ENCODE data around the gene SERPINA9. TPM values are rescaled to one million over a fixed set of nuclear protein-coding genes. Genes with fewer than 3 reads are reported as not detected.

The SERPINA9 gene
- total RNA-seq, 1 experiment from 2014 or later, result not detected

DNA sequence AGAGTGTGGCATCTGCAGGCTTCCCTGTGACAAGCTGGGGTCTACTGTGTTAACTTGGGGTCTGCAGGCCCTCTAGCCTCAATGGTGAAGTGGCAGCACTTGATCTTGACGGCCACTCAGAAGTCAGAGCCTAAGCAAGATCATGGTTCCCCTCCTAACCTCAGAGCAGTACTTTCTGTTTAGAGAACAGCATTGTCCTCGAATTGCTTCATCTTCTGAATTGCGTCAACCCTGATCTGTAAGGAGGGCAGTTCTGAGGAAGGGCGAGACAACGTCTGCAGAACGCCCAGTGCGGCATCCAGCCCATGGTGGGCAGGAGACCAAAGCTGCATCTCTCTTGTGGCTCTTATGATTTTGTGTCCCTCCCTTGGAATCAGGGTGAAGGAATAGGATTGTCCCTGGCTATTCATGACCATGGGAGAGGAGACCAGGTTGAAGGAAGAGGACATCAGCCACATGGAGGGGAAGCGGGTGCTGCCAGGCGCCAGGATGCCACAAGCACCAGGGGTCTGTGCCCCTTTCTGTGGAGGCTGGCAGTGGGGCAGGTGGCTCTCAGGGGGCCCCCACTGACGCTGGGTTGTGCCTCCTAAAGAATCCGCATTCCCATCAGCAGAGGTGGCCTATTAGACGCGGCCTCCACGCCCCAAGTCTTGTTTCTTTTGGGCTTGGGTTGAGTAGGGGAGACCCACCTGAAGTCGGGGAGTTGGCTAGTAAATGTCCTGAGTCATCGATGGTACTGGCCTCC is 2.2 kb downstream of the SERPINA9 start:
- ChIA-PET RAD21 (ENCODE audit: low non-redundant PET in 1 of 2, low total read pairs in 2 of 2, uncharacterized antibody in 2 of 2, unreplicated experiment in 2 of 2) (no interaction called here), CTCF (interaction anchor here (1.8 to 4.0 kb wide), 2 partner anchors 12 to 13 kb away, joined by 4 to 23 read pairs; no protein-coding TSS in a partner anchor), POLR2A (no interaction called here)
- BruUV-seq (replicated peaks), result no TSS peak
- Histone ChIP-seq H4K20me1 (ENCODE audit: insufficient read depth) (no peaks in the 10 kb centered on the region), H3K27ac (ENCODE audit: low read depth, low read length) (no peak overlapping the region), H3K27me3 (ENCODE audit: insufficient read depth, low read length) (no peaks in the 10 kb centered on the region; the same call in 1 of the 2 replicates), H3K4me2 (ENCODE audit: low read length) (peak overlapping the region; percentile 62), H3K79me2 (ENCODE audit: insufficient read depth, low read length) (no peaks in the 10 kb centered on the region), H3K9ac (ENCODE audit: low read length) (no peak overlapping the region), H3K36me3 (ENCODE audit: control insufficient read depth in 1 of 2, insufficient read depth in 2 of 2, low read length in 2 of 2) (no peaks in the 10 kb centered on the region), H3K9me2 (ENCODE audit: insufficient read depth) (no peaks in the 10 kb centered on the region), H3K4me1 (ENCODE audit: control insufficient read depth in 1 of 2, insufficient read depth in 2 of 2, low read length in 2 of 2) (peaks cover 0 to 18% of the 10 kb centered on the region in 2 experiments; a peak in 3 of 4 replicates), H3K4me3 (replicated peaks in 1 of 2; ENCODE audit: low read depth in 1 of 2, low read length in 2 of 2) (no peak overlapping the region), H3K9me3 (ENCODE audit: control insufficient read depth in 1 of 2, insufficient read depth in 1 of 2, low read depth in 1 of 2, low read length in 2 of 2) (no peaks in the 10 kb centered on the region; a peak in 1 of 4 replicates), H2AFZ (ENCODE audit: low read depth, low read length, poor library complexity, severe bottlenecking) (no peak overlapping the region)
- DNase-seq (ENCODE audit: low read depth, low spot score) (no peak), ATAC-seq (no peak; the same call in 1 of the 2 replicates)
- intact Hi-C loops (cut with micrococcal nuclease), result no loop called here
- TF ChIP-seq, protein P1, sequence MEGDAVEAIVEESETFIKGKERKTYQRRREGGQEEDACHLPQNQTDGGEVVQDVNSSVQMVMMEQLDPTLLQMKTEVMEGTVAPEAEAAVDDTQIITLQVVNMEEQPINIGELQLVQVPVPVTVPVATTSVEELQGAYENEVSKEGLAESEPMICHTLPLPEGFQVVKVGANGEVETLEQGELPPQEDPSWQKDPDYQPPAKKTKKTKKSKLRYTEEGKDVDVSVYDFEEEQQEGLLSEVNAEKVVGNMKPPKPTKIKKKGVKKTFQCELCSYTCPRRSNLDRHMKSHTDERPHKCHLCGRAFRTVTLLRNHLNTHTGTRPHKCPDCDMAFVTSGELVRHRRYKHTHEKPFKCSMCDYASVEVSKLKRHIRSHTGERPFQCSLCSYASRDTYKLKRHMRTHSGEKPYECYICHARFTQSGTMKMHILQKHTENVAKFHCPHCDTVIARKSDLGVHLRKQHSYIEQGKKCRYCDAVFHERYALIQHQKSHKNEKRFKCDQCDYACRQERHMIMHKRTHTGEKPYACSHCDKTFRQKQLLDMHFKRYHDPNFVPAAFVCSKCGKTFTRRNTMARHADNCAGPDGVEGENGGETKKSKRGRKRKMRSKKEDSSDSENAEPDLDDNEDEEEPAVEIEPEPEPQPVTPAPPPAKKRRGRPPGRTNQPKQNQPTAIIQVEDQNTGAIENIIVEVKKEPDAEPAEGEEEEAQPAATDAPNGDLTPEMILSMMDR (IDR thresholded peaks at IDR 0.05 in 2 of 3, conservative IDR thresholded peaks at IDR 0.05 in 1 of 3; ENCODE audit: borderline replicate concordance in 1 of 3, insufficient read depth in 1 of 3, low read depth in 2 of 3, low read length in 2 of 3), result no peak

DNA sequence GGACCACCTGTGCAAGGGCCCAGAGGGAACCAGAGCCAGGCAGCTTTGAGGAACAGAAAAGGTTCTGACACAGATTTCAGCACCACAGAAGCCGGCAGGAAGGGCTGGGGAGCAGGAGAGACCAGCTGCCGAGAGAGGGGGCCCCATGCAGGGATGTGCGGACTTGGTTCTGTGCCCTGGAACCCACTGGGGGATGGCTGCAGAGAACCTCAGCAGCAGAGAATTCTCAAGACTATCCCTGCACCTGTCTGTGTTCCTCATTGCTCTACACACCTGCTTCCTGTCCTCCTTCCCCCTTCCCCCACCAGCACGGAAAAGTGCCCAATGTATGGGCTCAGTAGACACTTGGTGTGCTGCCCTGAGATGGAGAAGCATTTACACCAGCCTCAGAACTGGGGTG is 3.2 kb downstream of the SERPINA9 start:
- ATAC-seq, result no peak
- TF ChIP-seq, protein P2, sequence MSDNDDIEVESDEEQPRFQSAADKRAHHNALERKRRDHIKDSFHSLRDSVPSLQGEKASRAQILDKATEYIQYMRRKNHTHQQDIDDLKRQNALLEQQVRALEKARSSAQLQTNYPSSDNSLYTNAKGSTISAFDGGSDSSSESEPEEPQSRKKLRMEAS (IDR thresholded peaks at IDR 0.05), result no peak
- TF ChIP-seq ZFX (IDR thresholded peaks at IDR 0.05), result no peak
- TF ChIP-seq CEBPB (IDR thresholded peaks at IDR 0.05; ENCODE audit: low read depth), result no peak
- TF ChIP-seq SP1 (IDR thresholded peaks at IDR 0.05; ENCODE audit: low read depth), result no peak
- TF ChIP-seq SIN3A (IDR thresholded peaks at IDR 0.05; ENCODE audit: low read depth), result no peak
- no peak for TF ChIP-seq POLR2AphosphoS5 (IDR thresholded peaks at IDR 0.05; ENCODE audit: low read depth, low read length)
- DNase-seq (ENCODE audit: low read depth, low spot score), result no peak
- no peaks in the 10 kb centered on the region; a peak in 1 of 4 replicates for H3K9me3 ChIP-seq (ENCODE audit: control insufficient read depth in 1 of 2, insufficient read depth in 1 of 2, low read depth in 1 of 2, low read length in 2 of 2)
- peaks cover 0 to 18% of the 10 kb centered on the region in 2 experiments; a peak in 3 of 4 replicates for H3K4me1 ChIP-seq (ENCODE audit: control insufficient read depth in 1 of 2, insufficient read depth in 2 of 2, low read length in 2 of 2)
- ChIA-PET POLR2A (no interaction called here), RAD21 (ENCODE audit: low non-redundant PET in 1 of 2, low total read pairs in 2 of 2, uncharacterized antibody in 2 of 2, unreplicated experiment in 2 of 2) (no interaction called here), CTCF (interaction anchor here (1.8 kb wide), 1 partner anchor 14 kb away, joined by 4 read pairs; no protein-coding TSS in a partner anchor)
- no peaks in the 10 kb centered on the region for H3K79me2 ChIP-seq (ENCODE audit: insufficient read depth, low read length)
- H3K27ac ChIP-seq (ENCODE audit: low read depth, low read length), result no peak overlapping the region
- no peaks in the 10 kb centered on the region for H3K36me3 ChIP-seq (ENCODE audit: control insufficient read depth in 1 of 2, insufficient read depth in 2 of 2, low read length in 2 of 2)
- intact Hi-C loops (cut with micrococcal nuclease), result no loop called here
- no peak overlapping the region for H2AFZ ChIP-seq (ENCODE audit: low read depth, low read length, poor library complexity, severe bottlenecking)
- H4K20me1 ChIP-seq (ENCODE audit: insufficient read depth), result no peaks in the 10 kb centered on the region
- H3K27me3 ChIP-seq (ENCODE audit: insufficient read depth, low read length), result no peaks in the 10 kb centered on the region; the same call in 1 of the 2 replicates
- H3K4me3 ChIP-seq (replicated peaks in 1 of 2; ENCODE audit: low read depth in 1 of 2, low read length in 2 of 2), result no peak overlapping the region
- no TSS peak for BruUV-seq (replicated peaks)
- no peaks in the 10 kb centered on the region for H3K9me2 ChIP-seq (ENCODE audit: insufficient read depth)
- no peak overlapping the region for H3K9ac ChIP-seq (ENCODE audit: low read length)
- H3K4me2 ChIP-seq (ENCODE audit: low read length), result no peak overlapping the region
